KG1 (cell line): Measurements from ENCODE around the gene NPR1.
"Not testable (repeated sequence)": the region's sequence is repeated elsewhere in the genome, so short reads cannot be mapped to it uniquely, and the experiment has no call there.

Source experiments
- DNase-seq: peaks from one replicate; lab custom pipeline; 2025; lab: John Stamatoyannopoulos, UW

Gene NPR1

GRCh38 chr1:153682730-153683129, 4.2 kb downstream of the NPR1 start:
- no peak for DNase-seq

DNA sequence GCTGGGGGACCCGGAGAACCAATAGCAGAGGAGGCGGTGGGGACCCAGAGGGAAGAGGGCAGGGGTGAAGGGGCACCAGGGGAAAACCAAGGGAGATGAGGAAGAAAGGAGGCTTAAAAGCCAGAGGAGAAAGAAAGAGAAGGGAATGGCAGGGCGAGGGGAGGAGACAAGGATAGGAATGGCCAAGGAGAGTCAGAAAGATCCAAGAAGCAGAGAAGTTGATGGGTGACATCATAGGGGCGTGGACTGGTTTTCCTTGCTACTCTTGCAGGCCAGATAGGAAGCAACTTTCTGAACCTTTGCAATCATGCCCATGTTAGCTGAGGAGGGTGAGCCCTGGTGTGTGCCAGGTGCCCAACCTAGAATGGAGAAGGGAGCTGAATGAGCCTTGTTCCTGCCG, 5.4 kb downstream of the NPR1 start:
- no peak for DNase-seq

DNA sequence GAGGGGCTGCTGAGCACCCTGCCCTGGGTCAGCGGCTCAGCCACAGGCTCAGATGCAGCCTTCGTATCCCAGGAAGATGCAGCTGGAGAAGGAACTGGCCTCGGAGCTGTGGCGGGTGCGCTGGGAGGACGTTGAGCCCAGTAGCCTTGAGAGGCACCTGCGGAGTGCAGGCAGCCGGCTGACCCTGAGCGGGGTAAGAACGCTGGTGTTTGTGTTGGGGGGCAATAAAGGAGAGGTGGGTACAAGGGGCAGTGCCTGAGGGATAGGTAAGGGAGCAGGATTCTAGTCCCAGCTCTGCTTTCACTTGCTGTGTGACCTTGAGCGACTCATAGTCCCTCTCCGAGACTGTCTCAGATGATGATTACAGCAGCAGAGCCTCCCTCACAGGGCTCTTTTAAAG, 6.4 kb downstream of the NPR1 start:
- DNase-seq = no peak

DNA sequence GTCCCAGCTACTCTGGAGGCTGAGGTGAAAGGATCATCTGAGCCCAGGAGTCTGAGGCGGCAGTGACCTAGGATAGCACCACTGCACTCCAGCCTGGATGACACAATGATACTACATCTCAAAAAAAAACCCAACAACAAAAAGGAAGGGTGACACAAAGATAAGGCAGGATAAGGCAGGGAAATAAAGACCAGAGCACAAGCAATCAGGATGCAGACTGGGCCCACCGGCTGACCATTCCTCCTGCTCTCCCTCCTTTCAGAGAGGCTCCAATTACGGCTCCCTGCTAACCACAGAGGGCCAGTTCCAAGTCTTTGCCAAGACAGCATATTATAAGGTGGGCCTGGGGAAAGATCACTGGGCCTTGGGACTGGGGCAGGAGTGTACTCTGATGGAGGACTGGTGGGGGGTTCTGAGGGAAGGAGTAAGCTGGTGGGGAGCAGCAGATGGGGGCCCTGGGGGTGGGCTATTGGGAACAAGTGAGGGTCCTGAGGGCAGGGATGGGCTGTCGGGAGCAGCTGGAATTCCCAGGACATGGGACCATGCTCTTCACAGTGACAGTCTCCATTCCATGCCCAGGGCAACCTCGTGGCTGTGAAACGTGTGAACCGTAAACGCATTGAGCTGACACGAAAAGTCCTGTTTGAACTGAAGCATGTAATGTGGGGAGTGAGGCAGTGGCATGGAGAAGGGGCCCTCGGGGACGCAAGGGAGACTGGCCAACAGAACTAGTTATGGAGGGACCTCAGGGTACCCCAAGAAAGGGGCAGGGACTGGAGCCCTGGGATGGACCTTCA, 7.3 kb downstream of the NPR1 start:
- DNase-seq = no peak

DNA sequence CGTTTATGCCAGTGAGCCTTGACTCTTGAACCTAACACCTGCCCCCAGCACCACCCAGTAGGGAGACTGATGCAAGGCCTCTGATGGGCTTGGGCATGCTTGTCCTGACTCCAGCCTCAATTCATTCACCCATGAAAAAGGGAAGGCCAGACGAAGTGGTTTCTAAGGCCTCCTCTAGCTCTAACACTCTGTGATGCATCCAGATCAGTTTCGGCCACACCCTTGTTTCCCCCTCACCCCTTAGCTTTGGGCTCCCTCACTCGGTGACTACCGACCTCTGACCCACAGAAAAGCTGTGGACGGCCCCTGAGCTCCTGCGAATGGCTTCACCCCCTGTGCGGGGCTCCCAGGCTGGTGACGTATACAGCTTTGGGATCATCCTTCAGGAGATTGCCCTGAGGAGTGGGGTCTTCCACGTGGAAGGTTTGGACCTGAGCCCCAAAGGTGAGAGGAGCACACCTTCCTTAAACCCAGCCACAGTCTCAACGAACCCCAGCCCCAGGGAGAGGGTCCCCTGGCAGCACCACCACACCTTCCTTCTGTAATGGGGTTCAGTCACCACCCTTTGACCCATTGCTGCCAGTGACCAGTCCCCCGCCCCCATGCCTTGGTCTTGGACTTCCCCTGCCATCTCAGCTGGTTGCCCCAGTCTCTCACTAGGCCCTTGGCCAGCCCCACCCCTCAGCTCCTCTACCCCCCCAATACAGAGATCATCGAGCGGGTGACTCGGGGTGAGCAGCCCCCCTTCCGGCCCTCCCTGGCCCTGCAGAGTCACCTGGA, 9.0 kb downstream of the NPR1 start:
- no peak for DNase-seq

DNA sequence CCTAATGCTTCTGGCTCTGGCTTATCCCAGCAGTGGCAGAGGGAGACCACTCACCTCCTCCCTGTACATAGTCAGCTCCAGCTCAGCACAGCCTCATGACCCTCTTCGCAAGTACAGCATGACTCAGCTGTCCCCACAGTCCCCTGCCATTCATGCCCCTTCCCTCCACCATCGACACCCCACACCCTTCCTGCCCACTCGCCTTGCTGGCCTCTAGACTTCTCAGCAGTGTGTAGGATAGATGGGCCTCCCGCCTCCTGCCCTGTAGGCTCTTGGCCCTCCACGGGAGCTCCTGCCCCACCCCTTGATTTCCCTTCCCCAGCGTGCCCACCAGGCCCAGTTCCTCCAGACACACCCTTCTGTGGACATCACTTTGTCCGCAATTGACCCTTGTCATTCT, 9.8 kb downstream of the NPR1 start:
- DNase-seq = no peak

DNA sequence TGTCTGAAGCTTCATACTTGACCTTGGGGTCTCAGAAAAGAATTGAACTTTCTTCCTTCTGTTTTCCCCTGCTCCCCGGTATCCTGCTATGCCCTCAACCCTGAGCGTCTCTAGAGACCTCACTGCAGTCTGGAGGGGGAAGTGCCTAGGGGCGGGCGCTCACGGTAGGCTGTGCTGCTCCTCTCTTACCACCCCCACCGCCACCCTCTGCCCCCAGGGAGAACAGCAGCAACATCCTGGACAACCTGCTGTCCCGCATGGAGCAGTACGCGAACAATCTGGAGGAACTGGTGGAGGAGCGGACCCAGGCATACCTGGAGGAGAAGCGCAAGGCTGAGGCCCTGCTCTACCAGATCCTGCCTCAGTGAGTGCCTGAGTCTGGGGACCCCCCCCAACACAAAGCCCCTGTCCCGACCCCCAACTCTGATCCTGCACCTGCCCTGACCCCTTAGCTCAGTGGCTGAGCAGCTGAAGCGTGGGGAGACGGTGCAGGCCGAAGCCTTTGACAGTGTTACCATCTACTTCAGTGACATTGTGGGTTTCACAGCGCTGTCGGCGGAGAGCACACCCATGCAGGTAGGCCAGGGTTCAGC, 10.3 kb downstream of the NPR1 start:
- DNase-seq = no peak

- no peak for DNase-seq
Observed at GRCh38 chr1:153693466-153693865, 15.0 kb downstream of the NPR1 start.

DNA sequence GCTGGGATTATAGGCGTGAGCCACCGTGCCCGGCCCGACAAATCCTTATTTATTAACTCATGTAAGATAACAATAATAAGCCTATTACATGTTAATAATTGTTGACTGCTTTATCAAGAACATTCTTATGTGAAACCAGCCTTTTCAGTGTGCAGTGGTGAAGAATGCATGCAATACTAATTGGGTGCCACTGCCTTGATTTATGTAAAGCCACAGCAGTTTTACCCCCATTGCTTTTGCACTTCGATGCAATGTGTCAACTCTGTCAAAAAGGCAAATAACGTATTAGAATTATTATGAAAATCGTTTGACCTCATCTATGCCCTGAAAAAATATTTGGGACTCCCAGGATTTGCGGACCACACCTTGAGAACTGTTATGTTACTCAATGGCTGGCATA, 18.3 kb downstream of the NPR1 start:
- no peak for DNase-seq

DNA sequence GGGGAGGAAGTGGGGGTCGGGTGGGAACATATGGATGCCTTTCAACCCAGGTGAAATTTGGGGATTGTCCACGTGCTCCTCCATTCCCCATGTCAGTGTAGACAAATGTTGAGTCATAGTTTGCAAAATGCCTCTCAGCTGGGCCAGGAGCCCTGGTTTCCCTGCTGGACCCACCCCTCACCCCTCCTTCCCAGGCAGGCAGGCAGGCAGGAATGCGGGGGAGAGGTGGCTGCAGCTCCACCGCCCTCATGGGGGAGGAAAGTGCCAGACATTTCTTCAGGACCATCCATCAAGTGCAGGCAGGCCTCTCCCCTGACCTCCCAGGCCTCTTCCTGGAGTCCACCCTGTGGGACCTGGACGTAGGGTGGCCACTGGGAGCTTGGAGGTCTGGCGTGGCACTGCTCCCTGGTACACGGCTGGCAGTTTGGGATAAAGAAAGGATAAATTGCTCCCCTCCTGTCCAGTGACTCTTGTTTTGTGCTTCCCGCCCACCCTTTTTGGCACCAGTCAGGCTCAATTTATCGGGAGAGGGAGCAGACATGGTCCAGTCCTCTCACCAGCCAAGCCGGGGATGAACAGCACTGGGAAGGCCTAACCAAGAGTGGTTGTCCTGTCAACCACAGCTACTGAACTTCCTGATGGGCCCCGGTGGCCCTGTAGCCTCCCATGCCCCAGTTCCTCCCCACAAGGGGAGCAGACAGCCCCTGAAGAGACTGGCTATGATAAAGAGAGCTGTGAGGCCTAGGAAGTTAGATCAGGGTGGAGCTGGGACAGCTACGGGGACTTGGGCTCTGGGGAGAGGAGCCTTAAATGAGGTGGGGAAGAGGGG, 18.9 kb downstream of the NPR1 start:
- no peak for DNase-seq

GRCh38 chr1:153698020-153698922, 19.8 kb downstream of the NPR1 start:
- no peak for DNase-seq

DNA sequence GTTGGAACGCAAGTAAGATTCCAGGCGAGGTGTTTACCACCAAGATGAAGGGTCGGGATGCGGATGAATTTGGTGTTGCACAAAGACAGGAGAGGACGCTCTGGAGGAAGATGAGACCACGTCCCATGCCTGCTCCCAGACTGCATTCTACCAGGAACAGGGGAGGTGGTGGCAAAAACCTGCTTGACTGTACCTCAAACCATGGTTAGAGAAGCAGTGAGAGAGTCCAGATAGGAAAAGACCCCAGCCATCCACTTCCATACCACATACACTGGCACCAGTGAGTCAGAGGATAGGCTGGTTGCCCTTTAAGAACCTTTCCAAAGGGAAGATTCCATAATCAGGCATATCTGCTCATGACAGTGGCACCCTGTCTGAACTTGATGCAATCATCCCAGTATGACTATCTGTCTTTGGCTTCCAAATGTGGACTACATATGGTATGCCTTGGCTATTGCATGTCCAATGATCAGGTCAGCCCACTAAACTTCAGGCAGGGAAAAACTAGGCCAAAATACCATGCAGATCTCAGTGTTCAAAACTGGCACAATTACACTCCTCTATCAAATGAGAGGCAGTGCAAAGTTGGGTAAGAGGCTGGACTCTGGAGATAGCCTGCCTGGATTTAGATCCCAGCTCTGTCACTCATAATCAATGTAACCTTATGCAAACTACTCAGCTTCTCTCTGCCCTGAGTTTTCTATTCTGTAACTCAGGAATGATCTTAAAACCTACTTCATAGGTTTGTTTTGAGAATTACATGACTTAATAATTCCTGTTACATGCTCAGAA, 20.6 kb downstream of the NPR1 start:
- no peak for DNase-seq

GRCh38 chr1:153699768-153700167, 21.3 kb downstream of the NPR1 start:
- no peak for DNase-seq

DNA sequence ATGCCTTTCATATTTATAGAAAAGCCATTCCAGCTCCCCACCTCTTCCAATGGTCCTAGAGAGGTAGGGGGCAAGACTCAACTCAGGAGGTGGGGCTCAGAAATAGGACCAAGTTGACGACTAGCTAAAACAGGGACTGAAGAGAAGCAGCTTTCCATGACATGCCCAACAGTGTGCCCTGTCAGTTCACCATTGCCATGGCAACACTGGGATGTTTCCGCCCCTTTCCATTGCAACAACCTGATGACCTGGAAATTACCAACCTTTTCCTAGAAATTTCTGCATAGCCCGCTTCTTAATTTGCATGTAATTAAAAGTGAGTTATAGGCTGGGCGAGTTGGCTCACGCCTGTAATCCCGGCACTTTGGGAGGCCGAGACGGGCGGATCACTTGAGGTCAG, 27.0 kb downstream of the NPR1 start:
- no peak for DNase-seq

- DNase-seq = no peak
Observed at GRCh38 chr1:153711026-153711425, 32.5 kb downstream of the NPR1 start.

GRCh38 chr1:153716211-153716610, 37.7 kb downstream of the NPR1 start:
- DNase-seq = not testable (repeated sequence)

DNA sequence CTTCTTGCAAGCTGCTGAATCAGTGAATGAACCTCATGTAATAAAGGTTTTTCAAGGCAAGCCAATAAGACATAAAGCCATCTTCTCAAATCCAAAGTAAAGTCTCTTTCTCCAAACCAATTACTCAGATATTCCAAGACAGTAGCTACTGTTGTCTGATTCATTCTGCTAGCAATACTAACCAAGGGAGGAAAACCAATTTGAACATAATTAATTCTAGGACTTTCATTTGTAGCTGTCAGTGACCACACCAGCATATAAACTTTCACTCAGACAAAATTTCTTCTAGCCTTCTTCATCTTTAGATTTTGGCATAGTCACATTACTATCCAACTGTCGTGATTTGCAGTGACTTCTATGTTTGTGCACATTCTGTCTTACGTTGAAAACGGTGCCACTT, 38.8 kb downstream of the NPR1 start:
- DNase-seq = no peak

- no peak for DNase-seq
Observed at GRCh38 chr1:153723687-153724086, 45.2 kb downstream of the NPR1 start.

DNA sequence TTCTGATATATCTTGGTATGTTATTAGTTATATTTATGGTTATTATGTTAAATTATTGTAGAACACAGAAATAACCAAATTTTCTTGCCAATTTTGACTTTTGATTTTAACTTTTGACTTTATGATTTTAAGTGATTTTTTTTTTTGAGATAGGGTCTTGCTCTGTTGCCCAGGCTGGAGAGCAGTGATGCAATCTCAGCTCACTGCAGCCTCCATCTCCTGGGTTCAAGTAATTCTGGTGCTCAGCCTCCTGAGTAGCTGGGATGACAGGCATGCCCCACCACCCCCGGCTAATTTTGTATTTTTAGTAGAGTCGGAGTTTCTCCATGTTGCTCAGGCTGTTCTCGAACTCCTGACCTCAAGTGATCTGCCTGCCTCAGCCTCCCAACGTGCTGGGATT, 46.1 kb downstream of the NPR1 start:
- not testable (repeated sequence) for DNase-seq
